ENCODE data around the gene FXYD5. TPM values are rescaled to one million over a fixed set of nuclear protein-coding genes. Genes with fewer than 3 reads are reported as not detected.

The FXYD5 gene
- total and polyA plus RNA-seq, 10 of the 15 experiments (the other 5 are each of a cell fraction or from before 2014, with no cell fraction given), result 30.0 to 159 (median 93.9) TPM

DNA sequence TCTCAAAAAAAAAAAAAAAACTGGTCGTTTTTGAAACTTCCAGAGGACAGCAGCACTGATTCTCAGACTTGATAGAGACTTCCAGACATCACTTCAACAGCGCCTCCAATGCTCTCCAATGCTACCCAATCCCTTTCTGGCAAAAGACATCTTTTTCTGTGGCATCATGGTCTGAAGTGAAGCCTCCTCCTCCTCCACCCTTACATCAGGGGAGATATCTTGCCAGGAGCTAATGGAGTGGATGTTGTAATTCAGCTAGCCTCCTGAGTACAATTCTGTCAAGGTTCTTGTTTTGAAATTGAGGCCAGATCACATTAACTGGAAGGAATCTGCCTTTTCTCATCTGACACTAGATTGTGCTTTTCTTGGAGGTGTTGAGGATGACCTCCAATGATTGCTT, 24.2 kb downstream of the FXYD5 start:
- ChIA-PET SMC1A (ENCODE audit: uncharacterized antibody, unreplicated experiment) (interaction anchor here (1.9 kb wide), 1 partner anchor 25 kb away, joined by 5 read pairs; no protein-coding TSS in a partner anchor), POLR2A (interaction anchor here (0.5 to 1.5 kb wide), 3 partner anchors 12 to 110 kb away, joined by 3 to 6 read pairs (median 3); no protein-coding TSS in a partner anchor), RAD21 (ENCODE audit: unreplicated experiment) (no interaction called here), CTCF (interaction anchor here (1.0 to 1.5 kb wide), 3 partner anchors 25 to 43 kb away, joined by 3 to 5 read pairs (median 4); no protein-coding TSS in a partner anchor)
- 47% methylated on average over 2 of the region's 2 CpGs for WGBS (ENCODE audit: insufficient coverage, insufficient replicate concordance, low lambda C conversion rate, missing lambda C conversion rate)
- no TSS peak for BruUV-seq (replicated peaks)
- no peak for DNase-seq (ENCODE audit: low read depth, low spot score)
- H3K4me1 ChIP-seq (ENCODE audit: control insufficient read depth, insufficient read depth, low read length), result no peaks in the 10 kb centered on the region
- TF ChIP-seq RFX5 (IDR thresholded peaks at IDR 0.05; ENCODE audit: low read depth, low read length) (no peak), HCFC1 (IDR thresholded peaks at IDR 0.05; ENCODE audit: low read length) (no peak), GABPA (IDR thresholded peaks at IDR 0.05; ENCODE audit: low read depth) (no peak), ZNF592 (IDR thresholded peaks at IDR 0.05) (no peak), KLF5 (IDR thresholded peaks at IDR 0.05; ENCODE audit: partially characterized antibody) (no peak), KAT2A (conservative IDR thresholded peaks at IDR 0.05; ENCODE audit: control insufficient read depth, low read depth, low read length) (no peak), RELA (IDR thresholded peaks at IDR 0.05; ENCODE audit: borderline replicate concordance, partially characterized antibody) (no peak), RUNX3 (IDR thresholded peaks at IDR 0.05; ENCODE audit: low read length) (no peak), RCOR1 (conservative IDR thresholded peaks at IDR 0.05; ENCODE audit: low read depth, low read length) (no peak), RBBP5 (conservative IDR thresholded peaks at IDR 0.05) (no peak), ZNF622 (IDR thresholded peaks at IDR 0.05) (no peak), USF1 (IDR thresholded peaks at IDR 0.05; ENCODE audit: borderline replicate concordance, extremely low read length, insufficient read depth, low read depth, low read length) (no peak), FOXK2 (IDR thresholded peaks at IDR 0.05) (no peak), ASH2L (IDR thresholded peaks at IDR 0.05; ENCODE audit: borderline replicate concordance, low read depth) (no peak), SPI1 (IDR thresholded peaks at IDR 0.05; ENCODE audit: borderline replicate concordance, insufficient read depth, low read depth, low read length) (no peak)
- TF ChIP-seq, protein P1, sequence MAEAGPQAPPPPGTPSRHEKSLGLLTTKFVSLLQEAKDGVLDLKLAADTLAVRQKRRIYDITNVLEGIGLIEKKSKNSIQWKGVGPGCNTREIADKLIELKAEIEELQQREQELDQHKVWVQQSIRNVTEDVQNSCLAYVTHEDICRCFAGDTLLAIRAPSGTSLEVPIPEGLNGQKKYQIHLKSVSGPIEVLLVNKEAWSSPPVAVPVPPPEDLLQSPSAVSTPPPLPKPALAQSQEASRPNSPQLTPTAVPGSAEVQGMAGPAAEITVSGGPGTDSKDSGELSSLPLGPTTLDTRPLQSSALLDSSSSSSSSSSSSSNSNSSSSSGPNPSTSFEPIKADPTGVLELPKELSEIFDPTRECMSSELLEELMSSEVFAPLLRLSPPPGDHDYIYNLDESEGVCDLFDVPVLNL (IDR thresholded peaks at IDR 0.05; ENCODE audit: low read depth, low read length), result no peak
- peaks cover 7% of the 10 kb centered on the region for H3K9me3 ChIP-seq (replicated peaks; ENCODE audit: control insufficient read depth, insufficient read depth, low read length)
- ATAC-seq, result no peak
- intact Hi-C loops (cut with micrococcal nuclease; ENCODE audit: unreplicated experiment) (no loop called here), in situ Hi-C loops (cut with MboI) (no loop called here)
- H3K36me3 ChIP-seq (ENCODE audit: control insufficient read depth in 2 of 2, insufficient read depth in 2 of 2, low read length in 1 of 2), result no peaks in the 10 kb centered on the region
- H3K4me2 ChIP-seq (ENCODE audit: control insufficient read depth, insufficient read depth), result no peak overlapping the region
- H3K27me3 ChIP-seq (replicated peaks in 1 of 2; ENCODE audit: control insufficient read depth in 2 of 2, insufficient read depth in 2 of 2, low read length in 1 of 2), result no peaks in the 10 kb centered on the region
- H3K79me2 ChIP-seq (ENCODE audit: control insufficient read depth, insufficient read depth, low read length), result no peaks in the 10 kb centered on the region
- H2AFZ ChIP-seq (ENCODE audit: control insufficient read depth, low read depth, low read length), result no peak overlapping the region
- H3K4me3 ChIP-seq, result no peak overlapping the region
- H3K9ac ChIP-seq (ENCODE audit: control insufficient read depth, insufficient read depth, low read length), result no peak overlapping the region
- no peak overlapping the region for H3K27ac ChIP-seq (ENCODE audit: control insufficient read depth, insufficient read depth)
- H4K20me1 ChIP-seq (ENCODE audit: control insufficient read depth, insufficient read depth), result no peaks in the 10 kb centered on the region
- FAIRE-seq, result no peak

All from GM12878 (cell line).